WI38 (cell line): ENCODE data around the gene PNPT1.

ENCODE experiments used
- H3K4me3 ChIP-seq: 2 replicates; pipeline ENCODE4 v1.5.1; 2011; ENCODE audit warnings: low read depth, mild to moderate bottlenecking, control low read depth, low read length
- CTCF ChIP-seq: IDR thresholded peaks from 2 replicates; pipeline ENCODE4 v1.5.1; 2012; ENCODE audit warnings: low read depth, mild to moderate bottlenecking, control low read depth, low read length

Gene PNPT1

DNA sequence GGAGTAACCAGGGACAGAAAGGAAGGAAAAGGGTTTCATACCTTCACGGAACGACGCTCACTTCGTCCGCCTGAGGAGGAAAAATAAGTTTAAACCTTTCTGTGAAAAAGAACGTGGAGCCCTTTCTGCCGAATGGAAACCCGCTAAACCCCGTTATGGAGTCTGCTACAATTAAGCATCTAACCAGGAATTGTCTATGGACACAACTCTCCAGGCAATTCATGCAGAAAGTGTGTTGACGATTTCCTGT lies 75.7 kb downstream of the PNPT1 start:
- no peak for TF ChIP-seq CTCF
- H3K4me3 ChIP-seq, result peak overlapping the region; percentile 75

DNA sequence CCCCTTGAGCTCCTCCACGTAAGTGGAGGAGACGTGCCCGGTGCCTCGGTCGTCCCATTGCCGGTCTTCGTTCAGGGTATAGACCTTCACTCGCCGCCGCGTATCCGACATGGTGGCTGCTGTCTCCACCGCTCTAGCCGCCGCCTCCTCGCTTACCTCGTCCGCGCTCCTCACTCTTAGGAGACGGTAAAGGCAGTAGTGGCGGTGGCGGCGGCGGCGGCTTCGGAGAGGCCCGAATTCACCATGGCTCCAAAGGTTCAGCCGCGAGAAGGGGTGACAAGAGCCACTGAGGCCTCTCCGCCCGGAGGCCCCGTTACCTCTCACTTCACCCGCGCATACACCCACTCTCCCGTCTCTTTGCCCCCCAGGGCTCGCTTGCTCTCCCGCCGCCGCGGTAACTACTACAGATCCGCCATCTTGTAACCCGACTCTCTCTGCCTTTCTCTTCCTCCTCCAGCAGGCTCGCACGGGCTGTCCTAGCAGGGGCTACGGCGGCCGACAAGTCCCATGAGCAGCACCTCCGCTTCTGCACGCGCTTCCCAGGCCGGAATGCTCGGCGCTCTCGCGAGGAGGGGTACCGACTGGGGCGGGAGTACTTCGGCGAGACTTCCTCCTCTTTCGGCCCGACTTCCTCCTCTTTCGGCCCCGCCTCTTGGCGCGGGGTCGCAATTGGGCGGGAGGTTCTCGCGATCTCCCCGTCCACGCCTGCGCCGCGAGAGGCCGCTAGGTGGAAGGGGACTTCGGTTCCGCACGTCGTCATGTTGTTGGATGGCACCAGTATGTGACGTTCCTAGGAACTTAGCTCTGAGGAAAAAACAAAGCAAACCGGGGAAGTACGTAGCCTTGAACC lies 76.2 kb downstream of the PNPT1 start, which contains the start of gene PPP4R3B:
TSS of gene PPP4R3B (minus strand) at position 448 of the 850 bp plus-strand sequence. CDS start at position 111, 337 bp downstream.
- peak within 1 kb of the TSS; percentile 75 for H3K4me3 ChIP-seq
- TF ChIP-seq CTCF, result no peak

DNA sequence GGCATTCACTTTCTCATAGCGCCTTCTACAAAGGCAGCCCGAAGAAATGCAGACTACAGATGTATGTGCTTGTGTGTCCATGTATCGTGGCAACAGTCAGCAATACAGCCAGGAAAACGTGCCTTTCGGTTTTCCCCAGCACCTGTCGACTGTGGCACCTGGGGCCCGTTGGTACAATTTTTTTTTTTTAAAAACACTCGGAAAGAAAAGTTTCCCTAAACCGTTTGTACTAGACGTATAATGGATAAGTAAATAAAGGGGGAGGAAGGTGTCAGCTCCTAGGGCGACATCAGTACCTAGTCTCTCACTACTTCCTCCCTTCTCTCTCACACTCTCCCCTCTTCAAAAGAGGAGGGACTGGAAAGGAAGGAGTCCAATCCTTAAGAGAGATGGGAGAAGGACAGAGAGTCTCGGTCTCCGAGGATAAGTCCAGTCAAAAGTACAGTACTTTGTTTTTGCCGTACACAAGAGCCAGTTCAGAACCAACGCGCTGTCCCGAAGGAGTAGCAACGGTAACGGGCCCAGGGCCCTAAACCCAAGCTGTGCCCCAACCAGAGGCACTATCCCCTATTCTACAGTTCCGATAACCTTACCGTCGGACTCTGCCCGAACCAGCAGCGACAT lies 77.0 kb downstream of the PNPT1 start:
- no peak for TF ChIP-seq CTCF
- peak overlapping the region; percentile 75 for H3K4me3 ChIP-seq

DNA sequence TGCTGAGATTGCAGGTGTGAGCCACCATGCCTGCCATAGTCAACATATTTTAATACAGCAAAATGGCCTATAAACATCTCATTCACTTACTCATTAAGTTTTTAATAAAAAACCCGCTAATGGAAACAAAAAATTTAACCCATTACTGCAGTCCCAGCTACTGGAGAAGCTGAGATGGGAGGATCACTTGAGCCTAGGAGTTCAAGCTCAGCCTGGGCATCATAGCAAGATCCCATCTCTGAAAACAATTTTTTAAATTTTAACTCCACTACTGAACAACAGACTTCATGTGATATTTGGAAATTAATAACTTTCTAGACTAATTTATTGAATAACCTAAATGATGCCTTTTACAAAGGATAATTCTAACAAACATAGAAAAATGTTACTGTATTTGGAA lies 81.6 kb downstream of the PNPT1 start:
- TF ChIP-seq CTCF, result no peak
- no peak overlapping the region for H3K4me3 ChIP-seq

GRCh38 chr2:55610954-55611743 lies 82.5 kb downstream of the PNPT1 start:
- no peak for TF ChIP-seq CTCF
- H3K4me3 ChIP-seq, result no peak overlapping the region

GRCh38 chr2:55609938-55610578 lies 83.6 kb downstream of the PNPT1 start:
- no peak for TF ChIP-seq CTCF

More at GRCh38 chr2:55609938-55610578, 83.6 kb downstream of the PNPT1 start:
- no peak overlapping the region for H3K4me3 ChIP-seq
